Body of pancreas (tissue), 4 donors: ENCODE results near the gene PTPRN2. TPM values are rescaled to one million over a fixed set of nuclear protein-coding genes. Genes with fewer than 3 reads are reported as not detected.

ENCODE experiments used
- ATAC-seq: fragments of 150-250 bp; one replicate; pipeline ENCODE4 v1.9.1; 2016
- DNase-seq, 4 donors: peaks; one replicate each; pipeline ENCODE4 v3.0.0-alpha.2; 2019
- H3K27ac ChIP-seq, 4 donors: fragments of 200-600 bp; sonication (generic); 1 replicate in 3 of 4; 2 replicates in 1 of 4; pipeline versions ENCODE4 v1.5.1 to v1.6.1; 2016 to 2019; ENCODE audit warnings: mild to moderate bottlenecking in 1 of 4, mixed read lengths in 1 of 4, moderate library complexity in 1 of 4
- H3K27me3 ChIP-seq, 2 donors: fragments of 200-600 bp; sonication (generic); one replicate each; pipeline ENCODE4 v1.6.0; 2016; ENCODE audit warnings: mild to moderate bottlenecking in 1 of 2
- H3K36me3 ChIP-seq, 2 donors: fragments of 200-600 bp; sonication (generic); replicated peaks in 1 of 2; 2 replicates each; pipeline ENCODE4 v1.5.1; 2016; ENCODE audit warnings: low read depth in 2 of 2; ENCODE audit not compliant: insufficient read depth in 1 of 2
- H3K4me1 ChIP-seq: fragments of 200-600 bp; sonication (generic); one replicate; pipeline ENCODE4 v1.6.0; 2016
- H3K4me3 ChIP-seq, 2 donors: fragments of 200-600 bp; sonication (generic); 1 replicate in 1 of 2; 2 replicates in 1 of 2; pipeline ENCODE4 v1.5.1; 2016 to 2019
- H3K9me3 ChIP-seq, 3 donors: fragments of 200-600 bp; sonication (generic); 1 replicate in 2 of 3; 2 replicates in 1 of 3; pipeline ENCODE4 v1.5.1; 2016
- CTCF ChIP-seq, 7 experiments: fragments of 450-650 bp in 4 of 7; fragments of 200-600 bp in 3 of 7; sonication (generic) in 3 of 7; IDR thresholded peaks; one replicate each; pipeline ENCODE4 v1.5.1; 2016 to 2019; ENCODE audit warnings: antibody characterized with exemption in 7 of 7
- POLR2A ChIP-seq, 3 donors: fragments of 450-650 bp; IDR thresholded peaks; one replicate each; pipeline ENCODE4 v1.6.1; 2016; ENCODE audit warnings: antibody characterized with exemption in 3 of 3, mild to moderate bottlenecking in 2 of 3
- WGBS, 2 donors: methylation state at CpG; one replicate each; pipeline ENCODE4 v1.1.5; 2017; 5-methylcytosine and 5-hydroxymethylcytosine counted together
- intact Hi-C: fragments of 100-400 bp; cut with DNase I; formaldehyde crosslinking; loops from one replicate; pipeline ENCODE4 v1.15.1; 2023
- total RNA-seq, 2 donors: library from RNA; depleted of rRNA; stranded (reverse); fragments of >200 nt; gene quantifications; one replicate each; pipeline ENCODE4 v1.1.0, GENCODE V29; 2016

The PTPRN2 gene
- total RNA-seq, 2 donors from 2014 or later: 31.6 to 76.1 TPM

- no peak overlapping the region for H3K4me3 ChIP-seq
- 50 to 66% methylated on average over 46 to 59 of the region's 59 CpGs for WGBS, 2 donors
- intact Hi-C loops: no loop called here
- TF ChIP-seq CTCF (IDR thresholded peaks at IDR 0.05) (no peak), POLR2A (IDR thresholded peaks at IDR 0.05) (no peak)
- no peaks in the 10 kb centered on the region for H3K36me3 ChIP-seq
- H3K27ac ChIP-seq: no peak overlapping the region
- H3K27me3 ChIP-seq: no peaks in the 10 kb centered on the region
- H3K9me3 ChIP-seq: no peaks in the 10 kb centered on the region
- ATAC-seq (no peak), DNase-seq (no peak)
- no peaks in the 10 kb centered on the region for H3K4me1 ChIP-seq
Measured at GRCh38 chr7:158317238-158318205, 270.1 kb downstream of the PTPRN2 start.

- H3K9me3 ChIP-seq: no peaks in the 10 kb centered on the region
- no peaks in the 10 kb centered on the region for H3K4me1 ChIP-seq
- 93 to 94% methylated on average over 35 of the region's 35 CpGs for WGBS, 2 donors
- ATAC-seq: no peak
- H3K27me3 ChIP-seq: no peaks in the 10 kb centered on the region
- H3K27ac ChIP-seq: no peak overlapping the region
- no peaks in the 10 kb centered on the region for H3K36me3 ChIP-seq
- DNase-seq: no peak
- TF ChIP-seq CTCF (IDR thresholded peaks at IDR 0.05) (no peak), POLR2A (IDR thresholded peaks at IDR 0.05) (no peak)
- H3K4me3 ChIP-seq: no peak overlapping the region
- intact Hi-C loops: no loop called here
Measured at GRCh38 chr7:158316466-158317031, 271.1 kb downstream of the PTPRN2 start.

- TF ChIP-seq POLR2A (IDR thresholded peaks at IDR 0.05) (no peak), CTCF (IDR thresholded peaks at IDR 0.05) (no peak)
- Histone ChIP-seq H3K36me3 (no peaks in the 10 kb centered on the region), H3K9me3 (no peaks in the 10 kb centered on the region), H3K27ac (no peak overlapping the region), H3K4me3 (no peak overlapping the region), H3K27me3 (no peaks in the 10 kb centered on the region), H3K4me1 (no peaks in the 10 kb centered on the region)
- intact Hi-C loops: no loop called here
- DNase-seq (no peak), ATAC-seq (no peak)
- 94 to 97% methylated on average over 9 to 11 of the region's 11 CpGs for WGBS, 2 donors
Measured at GRCh38 chr7:158315881-158316280, 271.7 kb downstream of the PTPRN2 start.

GRCh38 chr7:158315326-158315725 lies 272.3 kb downstream of the PTPRN2 start:
- no peak for TF ChIP-seq POLR2A (IDR thresholded peaks at IDR 0.05)
- Histone ChIP-seq H3K36me3 (no peaks in the 10 kb centered on the region), H3K9me3 (no peaks in the 10 kb centered on the region), H3K4me1 (no peaks in the 10 kb centered on the region), H3K27me3 (no peaks in the 10 kb centered on the region), H3K4me3 (no peak overlapping the region), H3K27ac (no peak overlapping the region)
- DNase-seq: no peak
- WGBS, 2 donors: 85 to 90% methylated on average over 11 of the region's 11 CpGs
- no peak for ATAC-seq
- intact Hi-C loops: no loop called here

- WGBS, 2 donors: 94 to 95% methylated on average over 8 to 15 of the region's 15 CpGs
- no peaks in the 10 kb centered on the region for H3K27me3 ChIP-seq
- H3K27ac ChIP-seq: no peak overlapping the region
- intact Hi-C loops: no loop called here
- H3K9me3 ChIP-seq: no peaks in the 10 kb centered on the region
- no peaks in the 10 kb centered on the region for H3K36me3 ChIP-seq
- TF ChIP-seq CTCF (IDR thresholded peaks at IDR 0.05) (no peak), POLR2A (IDR thresholded peaks at IDR 0.05) (no peak)
- DNase-seq: no peak
- no peaks in the 10 kb centered on the region for H3K4me1 ChIP-seq
- no peak for ATAC-seq
- no peak overlapping the region for H3K4me3 ChIP-seq
Measured at GRCh38 chr7:158314394-158314793, 273.2 kb downstream of the PTPRN2 start.
